Measurements from ENCODE around the gene FXYD5.
"Not testable (repeated sequence)": the region's sequence is repeated elsewhere in the genome, so short reads cannot be mapped to it uniquely, and the experiment has no call there.

The FXYD5 gene

GRCh38 chr19:35140207-35140961, 14.2 kb upstream of the FXYD5 start:
- no peak for DNase-seq

- DNase-seq = no peak
Measured at GRCh38 chr19:35140962-35141836, 13.3 kb upstream of the FXYD5 start.

- no peak for DNase-seq
Measured at GRCh38 chr19:35141837-35142605, 12.5 kb upstream of the FXYD5 start.

GRCh38 chr19:35142606-35143230, 11.8 kb upstream of the FXYD5 start:
- DNase-seq = peak; percentile 55

- DNase-seq = no peak
Measured at GRCh38 chr19:35143231-35143715, 11.3 kb upstream of the FXYD5 start, which contains the start of gene FXYD7. TSS of gene FXYD7 (plus strand) at chr19:35143255. CDS start at chr19:35143334, 79 bp downstream.

- no peak for DNase-seq
Measured at GRCh38 chr19:35143818-35144217, 10.7 kb upstream of the FXYD5 start.

- no peak for DNase-seq
Measured at GRCh38 chr19:35144259-35144599, 10.3 kb upstream of the FXYD5 start.

- peak; percentile 51 for DNase-seq
Measured at GRCh38 chr19:35144600-35145436, 9.7 kb upstream of the FXYD5 start.

GRCh38 chr19:35146746-35147459, 7.6 kb upstream of the FXYD5 start:
- DNase-seq = no peak

- no peak for DNase-seq
Measured at GRCh38 chr19:35149463-35149862, 5.1 kb upstream of the FXYD5 start.

- DNase-seq = no peak
Measured at GRCh38 chr19:35150445-35150844, 4.1 kb upstream of the FXYD5 start.

GRCh38 chr19:35151273-35152065, 3.1 kb upstream of the FXYD5 start:
- DNase-seq = no peak

- not testable (repeated sequence) for DNase-seq
Measured at GRCh38 chr19:35153129-35153522, 1.4 kb upstream of the FXYD5 start.

- no peak for DNase-seq
Measured at GRCh38 chr19:35153701-35154524, 622 bp upstream of the FXYD5 start.

GRCh38 chr19:35155441-35155840, 906 bp downstream of the FXYD5 start:
- DNase-seq = no peak

GRCh38 chr19:35155981-35156672, 1.6 kb downstream of the FXYD5 start:
- DNase-seq = no peak

GRCh38 chr19:35156673-35157014, 2.1 kb downstream of the FXYD5 start:
- no peak for DNase-seq

GRCh38 chr19:35157431-35157830, 2.9 kb downstream of the FXYD5 start:
- no peak for DNase-seq

- no peak for DNase-seq
Measured at GRCh38 chr19:35159606-35160005, 5.1 kb downstream of the FXYD5 start.

Data from DMS79 treated with DMSO at 0.1 percent for 48 hours (cell line).